SK-N-SH treated with all-trans-retinoic acid at 6 μM for 48 hours (cell line): ENCODE measurements around the gene ZNF692.

Experiments
- ATAC-seq: fragments of 200-7000 bp; cut with Tn5 transposase; 3 replicates; pipeline ENCODE4 v1.9.1; 2020; ENCODE audit warnings: mild to moderate bottlenecking, moderate library complexity
- CSDC2 ChIP-seq: fragments of 250-450 bp; sonication (Bioruptor Pico); IDR thresholded peaks from 2 replicates; pipeline ENCODE4 v1.5.0; 2020; ENCODE audit warnings: mild to moderate bottlenecking, moderate library complexity
- CSRNP3 ChIP-seq: fragments of 250-450 bp; sonication (Bioruptor Pico); IDR thresholded peaks from 2 replicates; pipeline ENCODE4 v1.5.1; 2021; ENCODE audit warnings: mild to moderate bottlenecking, moderate library complexity
- ESRRG ChIP-seq: fragments of 250-450 bp; sonication (Bioruptor Pico); IDR thresholded peaks from 2 replicates; pipeline ENCODE4 v1.6.1; 2021; ENCODE audit warnings: mild to moderate bottlenecking
- GLIS3 ChIP-seq: fragments of 250-450 bp; sonication (Bioruptor Pico); IDR thresholded peaks from 2 replicates; pipeline ENCODE4 v1.5.0; 2020; ENCODE audit warnings: mild to moderate bottlenecking, moderate library complexity
- ISL1 ChIP-seq: fragments of 250-450 bp; sonication (Bioruptor Pico); IDR thresholded peaks from 2 replicates; pipeline ENCODE4 v2.1.2; 2022; ENCODE audit warnings: mild to moderate bottlenecking, moderate library complexity
- OSR1 ChIP-seq: fragments of 250-450 bp; sonication (Bioruptor Pico); IDR thresholded peaks from 2 replicates; pipeline ENCODE4 v1.8.0; 2022; ENCODE audit warnings: moderate library complexity, mild to moderate bottlenecking, inconsistent platforms
- POU6F1 ChIP-seq: fragments of 250-450 bp; sonication (Bioruptor Pico); IDR thresholded peaks from 2 replicates; pipeline ENCODE4 v1.8.0; 2021; ENCODE audit warnings: low read depth, mild to moderate bottlenecking, moderate library complexity, borderline replicate concordance
- PPARA ChIP-seq: fragments of 250-450 bp; sonication (Bioruptor Pico); IDR thresholded peaks from 2 replicates; pipeline ENCODE4 v1.5.0; 2020; ENCODE audit warnings: mild to moderate bottlenecking, borderline replicate concordance
- RARB ChIP-seq: fragments of 250-450 bp; sonication (Bioruptor Pico); IDR thresholded peaks from 2 replicates; pipeline ENCODE4 v1.8.0; 2021; ENCODE audit warnings: mild to moderate bottlenecking, moderate library complexity
- SNAI2 ChIP-seq: fragments of 250-450 bp; sonication (Bioruptor Pico); IDR thresholded peaks from 2 replicates; pipeline ENCODE4 v1.5.0; 2020; ENCODE audit warnings: mild to moderate bottlenecking, moderate library complexity
- TCF4 ChIP-seq: fragments of 250-450 bp; sonication (Bioruptor Pico); IDR thresholded peaks from 2 replicates; pipeline ENCODE4 v1.8.0; 2021; ENCODE audit warnings: mild to moderate bottlenecking, moderate library complexity, borderline replicate concordance
- ZC3H10 ChIP-seq: fragments of 250-450 bp; sonication (Bioruptor Pico); IDR thresholded peaks from 2 replicates; pipeline ENCODE4 v1.5.1; 2021; ENCODE audit warnings: mild to moderate bottlenecking, moderate library complexity
- ZFP3 ChIP-seq: fragments of 250-450 bp; sonication (Bioruptor Pico); IDR thresholded peaks from 2 replicates; pipeline ENCODE4 v1.5.0; 2020; ENCODE audit warnings: mild to moderate bottlenecking, moderate library complexity
- ZFP30 ChIP-seq: fragments of 450-650 bp; formaldehyde crosslinking; IDR thresholded peaks from 2 replicates; pipeline ENCODE4 v1.5.0; 2022; ENCODE audit warnings: mild to moderate bottlenecking, moderate library complexity
- ZNF565 ChIP-seq: fragments of 450-650 bp; formaldehyde crosslinking; conservative IDR thresholded peaks from 2 replicates; pipeline ENCODE4 v1.5.0; 2020; ENCODE audit warnings: low read depth, mild to moderate bottlenecking, moderate library complexity
- TF ChIP-seq, protein P1 (sequence below): fragments of 250-450 bp; sonication (Bioruptor Pico); IDR thresholded peaks from 2 replicates; pipeline ENCODE4 v1.5.0; 2020; ENCODE audit warnings: mild to moderate bottlenecking, moderate library complexity
- TF ChIP-seq, protein P2 (sequence below): fragments of 250-450 bp; sonication (Bioruptor Pico); IDR thresholded peaks from 2 replicates; pipeline ENCODE4 v1.8.0; 2020; ENCODE audit warnings: mild to moderate bottlenecking, moderate library complexity, borderline replicate concordance

The ZNF692 gene

DNA sequence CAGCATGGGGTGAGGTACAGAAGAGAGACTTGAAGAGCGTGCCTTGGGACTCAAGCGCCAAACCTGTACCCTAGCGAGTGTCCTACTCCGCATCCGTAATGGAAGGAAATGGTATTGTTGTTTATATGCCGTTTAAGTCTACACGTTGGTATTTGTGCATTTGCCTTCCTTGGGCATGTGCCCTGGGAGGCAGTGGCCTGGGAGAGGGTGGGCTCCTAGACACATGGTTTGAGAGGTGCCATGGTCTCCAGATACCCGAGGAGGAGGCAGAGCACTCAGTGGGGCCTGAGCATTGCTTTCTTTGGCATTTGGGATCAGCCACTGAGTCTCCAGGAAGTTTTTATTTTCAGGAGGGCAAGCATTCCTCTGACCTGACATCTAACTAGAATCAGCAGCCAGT is 14.4 kb downstream of the ZNF692 start:
- no peak for TF ChIP-seq PPARA (CRISPR knock-in tag)
- no peak for TF ChIP-seq SNAI2
- TF ChIP-seq CSRNP3 (CRISPR knock-in tag), result no peak
- no peak for TF ChIP-seq ZFP30 (CRISPR knock-in tag)
- TF ChIP-seq, protein P1, sequence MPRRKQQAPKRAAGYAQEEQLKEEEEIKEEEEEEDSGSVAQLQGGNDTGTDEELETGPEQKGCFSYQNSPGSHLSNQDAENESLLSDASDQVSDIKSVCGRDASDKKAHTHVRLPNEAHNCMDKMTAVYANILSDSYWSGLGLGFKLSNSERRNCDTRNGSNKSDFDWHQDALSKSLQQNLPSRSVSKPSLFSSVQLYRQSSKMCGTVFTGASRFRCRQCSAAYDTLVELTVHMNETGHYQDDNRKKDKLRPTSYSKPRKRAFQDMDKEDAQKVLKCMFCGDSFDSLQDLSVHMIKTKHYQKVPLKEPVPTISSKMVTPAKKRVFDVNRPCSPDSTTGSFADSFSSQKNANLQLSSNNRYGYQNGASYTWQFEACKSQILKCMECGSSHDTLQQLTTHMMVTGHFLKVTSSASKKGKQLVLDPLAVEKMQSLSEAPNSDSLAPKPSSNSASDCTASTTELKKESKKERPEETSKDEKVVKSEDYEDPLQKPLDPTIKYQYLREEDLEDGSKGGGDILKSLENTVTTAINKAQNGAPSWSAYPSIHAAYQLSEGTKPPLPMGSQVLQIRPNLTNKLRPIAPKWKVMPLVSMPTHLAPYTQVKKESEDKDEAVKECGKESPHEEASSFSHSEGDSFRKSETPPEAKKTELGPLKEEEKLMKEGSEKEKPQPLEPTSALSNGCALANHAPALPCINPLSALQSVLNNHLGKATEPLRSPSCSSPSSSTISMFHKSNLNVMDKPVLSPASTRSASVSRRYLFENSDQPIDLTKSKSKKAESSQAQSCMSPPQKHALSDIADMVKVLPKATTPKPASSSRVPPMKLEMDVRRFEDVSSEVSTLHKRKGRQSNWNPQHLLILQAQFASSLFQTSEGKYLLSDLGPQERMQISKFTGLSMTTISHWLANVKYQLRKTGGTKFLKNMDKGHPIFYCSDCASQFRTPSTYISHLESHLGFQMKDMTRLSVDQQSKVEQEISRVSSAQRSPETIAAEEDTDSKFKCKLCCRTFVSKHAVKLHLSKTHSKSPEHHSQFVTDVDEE (CRISPR knock-in tag), result no peak
- TF ChIP-seq ZC3H10 (CRISPR knock-in tag), result no peak
- no peak for TF ChIP-seq OSR1 (CRISPR knock-in tag)
- no peak for TF ChIP-seq GLIS3 (CRISPR knock-in tag)
- no peak for TF ChIP-seq RARB (CRISPR knock-in tag)
- TF ChIP-seq ZNF565 (CRISPR knock-in tag), result no peak
- TF ChIP-seq, protein P2, sequence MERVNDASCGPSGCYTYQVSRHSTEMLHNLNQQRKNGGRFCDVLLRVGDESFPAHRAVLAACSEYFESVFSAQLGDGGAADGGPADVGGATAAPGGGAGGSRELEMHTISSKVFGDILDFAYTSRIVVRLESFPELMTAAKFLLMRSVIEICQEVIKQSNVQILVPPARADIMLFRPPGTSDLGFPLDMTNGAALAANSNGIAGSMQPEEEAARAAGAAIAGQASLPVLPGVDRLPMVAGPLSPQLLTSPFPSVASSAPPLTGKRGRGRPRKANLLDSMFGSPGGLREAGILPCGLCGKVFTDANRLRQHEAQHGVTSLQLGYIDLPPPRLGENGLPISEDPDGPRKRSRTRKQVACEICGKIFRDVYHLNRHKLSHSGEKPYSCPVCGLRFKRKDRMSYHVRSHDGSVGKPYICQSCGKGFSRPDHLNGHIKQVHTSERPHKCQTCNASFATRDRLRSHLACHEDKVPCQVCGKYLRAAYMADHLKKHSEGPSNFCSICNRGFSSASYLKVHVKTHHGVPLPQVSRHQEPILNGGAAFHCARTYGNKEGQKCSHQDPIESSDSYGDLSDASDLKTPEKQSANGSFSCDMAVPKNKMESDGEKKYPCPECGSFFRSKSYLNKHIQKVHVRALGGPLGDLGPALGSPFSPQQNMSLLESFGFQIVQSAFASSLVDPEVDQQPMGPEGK (CRISPR knock-in tag), result no peak
- no peak for TF ChIP-seq ZFP3 (CRISPR knock-in tag)

DNA sequence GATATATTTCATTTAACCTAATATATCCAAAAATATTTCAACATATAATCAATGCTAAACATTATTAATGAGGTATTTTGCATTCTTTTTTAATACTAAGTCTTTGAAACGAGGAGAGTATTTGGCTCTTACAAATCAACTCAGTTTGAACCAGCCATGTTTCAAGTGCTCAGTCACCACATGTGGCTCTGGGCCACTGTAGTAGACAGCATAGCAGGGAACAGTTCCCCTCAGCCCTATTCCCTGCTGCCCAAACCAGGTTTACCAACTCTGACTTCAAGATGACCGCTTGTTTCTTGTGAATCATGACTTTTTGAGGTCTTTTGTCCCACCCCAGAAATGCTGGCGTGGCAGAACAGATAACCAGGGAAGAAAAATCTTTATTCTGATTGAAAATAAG is 15.2 kb downstream of the ZNF692 start:
- no peak for ATAC-seq
- TF ChIP-seq POU6F1 (CRISPR knock-in tag) (no peak), OSR1 (CRISPR knock-in tag) (no peak), CSDC2 (no peak), ZFP3 (CRISPR knock-in tag) (no peak), GLIS3 (CRISPR knock-in tag) (no peak), ISL1 (CRISPR knock-in tag) (no peak), SNAI2 (no peak), ZFP30 (CRISPR knock-in tag) (no peak), CSRNP3 (CRISPR knock-in tag) (no peak), ESRRG (CRISPR knock-in tag) (no peak)
- TF ChIP-seq, protein P1 (CRISPR knock-in tag), result no peak

More for the DNA sequence above, 14.4 kb downstream of the ZNF692 start:
- ATAC-seq, result no peak

DNA sequence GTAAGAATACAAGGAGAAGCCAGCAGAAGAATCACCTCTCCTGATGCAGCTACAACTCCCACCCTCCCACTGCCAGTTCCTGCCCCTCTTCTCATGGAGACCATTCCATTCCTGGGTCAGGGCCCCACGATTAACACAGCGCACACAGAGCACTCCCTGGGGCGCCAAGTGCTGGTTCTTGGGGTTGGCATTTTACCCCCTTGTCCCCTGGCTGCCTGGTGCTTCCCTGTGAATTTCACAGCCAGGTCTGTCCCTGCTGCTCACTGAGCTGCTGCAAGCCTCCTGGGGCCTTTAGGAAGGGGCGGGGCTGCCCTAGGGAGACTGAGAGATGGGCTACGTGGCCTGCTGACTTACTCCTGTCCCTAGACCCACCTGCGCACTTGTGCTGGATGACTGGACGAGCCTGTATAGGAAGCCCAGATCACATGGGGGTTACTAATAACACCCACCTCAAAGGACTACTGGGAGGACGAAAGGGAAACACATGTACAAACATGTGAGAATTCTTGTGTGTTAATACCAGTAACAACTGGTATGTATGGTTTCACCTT is 16.0 kb downstream of the ZNF692 start:
- TF ChIP-seq OSR1 (CRISPR knock-in tag) (no peak), TCF4 (CRISPR knock-in tag) (no peak)
- ATAC-seq, result no peak
